HFFc6 (cell line): ENCODE measurements around the gene ENTPD8. TPM values are rescaled to one million over a fixed set of nuclear protein-coding genes. Genes with fewer than 3 reads are reported as not detected.

ENCODE experiments used
- DNase-seq: peaks from one replicate; pipeline ENCODE4 v3.0.0-alpha.2; 2018
- H3K27ac Mint-ChIP-seq: 2 replicates; pipeline ENCODE4 v1.8.0; 2020; ENCODE audit warnings: mild to moderate bottlenecking, mixed read lengths
- H3K27me3 Mint-ChIP-seq: 2 replicates; pipeline ENCODE4 v1.8.0; 2021; ENCODE audit warnings: mild to moderate bottlenecking, moderate library complexity, mixed read lengths; ENCODE audit not compliant: insufficient read depth
- H3K36me3 Mint-ChIP-seq: 2 replicates; pipeline ENCODE4 v1.8.0; 2021; ENCODE audit warnings: low read depth, mixed read lengths
- H3K4me1 Mint-ChIP-seq: 2 replicates; pipeline ENCODE4 v1.8.0; 2020; ENCODE audit warnings: low read depth, mixed read lengths
- H3K4me3 Mint-ChIP-seq: 2 replicates; pipeline ENCODE4 v1.8.0; 2020; ENCODE audit warnings: mild to moderate bottlenecking, moderate library complexity, mixed read lengths
- H3K9me3 Mint-ChIP-seq: 2 replicates; pipeline ENCODE4 v1.8.0; 2020; ENCODE audit warnings: mild to moderate bottlenecking, mixed read lengths
- total RNA-seq, 6 experiments: library from RNA; stranded (reverse); fragmentation: NEBNext Ultra II Directional; extraction: Animal tissue kit (Norgen Biotek cat#: 25700); gene quantifications; 2 replicates in 1 of 6; 3 replicates in 5 of 6; pipeline ENCODE4 v1.2.3, GENCODE V29; 2021
- TF ChIP-seq, protein P1 (sequence below): fragments of 200-600 bp; sonication (generic); IDR thresholded peaks from 2 replicates; pipeline ENCODE4 v1.5.0; 2021; ENCODE audit warnings: antibody characterized with exemption, mild to moderate bottlenecking

The ENTPD8 gene
- total RNA-seq, 6 experiments from 2014 or later: not detected

DNA sequence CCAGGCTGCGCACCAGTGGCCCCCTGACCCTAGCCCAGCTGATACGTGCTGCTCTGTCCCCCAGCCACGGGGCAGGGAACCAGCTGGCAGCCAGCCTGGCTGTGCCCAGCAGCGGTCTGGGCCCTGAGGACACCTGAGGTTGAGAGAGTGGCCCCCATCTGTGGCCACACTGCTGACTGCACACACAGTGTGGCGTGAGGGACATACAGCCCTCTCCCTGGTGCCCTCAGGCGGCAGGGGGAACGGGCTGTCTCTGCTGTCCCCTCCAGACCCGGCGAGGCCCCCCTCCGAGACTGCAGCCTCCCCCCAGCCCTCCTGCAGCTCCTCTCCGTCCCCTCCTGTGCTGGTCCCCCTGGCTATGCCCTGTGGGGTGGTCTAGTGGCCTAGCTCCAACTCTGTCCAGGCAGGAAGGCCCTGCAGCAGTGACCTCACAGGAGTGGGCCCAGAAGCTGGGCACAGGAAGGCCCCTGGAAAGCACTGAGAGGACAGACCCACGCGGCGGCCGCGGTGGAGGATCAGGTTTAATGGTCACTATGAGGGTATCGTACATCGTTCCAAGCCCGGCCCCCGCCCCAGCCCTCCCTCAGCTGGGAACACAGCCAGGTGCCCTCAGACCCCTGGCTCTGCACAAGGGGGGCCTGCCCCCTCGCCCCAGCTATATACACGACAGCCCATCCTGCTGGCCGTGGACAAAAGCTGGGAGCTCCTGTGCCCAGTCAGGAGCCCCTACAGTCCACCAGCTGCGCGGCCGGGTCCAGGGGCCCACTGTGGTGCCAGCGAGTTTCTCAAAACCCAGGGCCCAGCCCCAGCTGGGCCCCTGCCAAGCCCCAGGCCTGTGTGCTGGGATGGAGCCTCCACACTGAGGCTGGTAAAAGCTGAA, 6.8 kb upstream of the ENTPD8 start:
- Mint-ChIP-seq H3K27ac (no peak overlapping the region), H3K4me3 (no peak overlapping the region), H3K9me3 (no peaks in the 10 kb centered on the region), H3K36me3 (no peaks in the 10 kb centered on the region), H3K4me1 (peaks cover 24% of the 10 kb centered on the region), H3K27me3 (no peaks in the 10 kb centered on the region)
- TF ChIP-seq, protein P1, sequence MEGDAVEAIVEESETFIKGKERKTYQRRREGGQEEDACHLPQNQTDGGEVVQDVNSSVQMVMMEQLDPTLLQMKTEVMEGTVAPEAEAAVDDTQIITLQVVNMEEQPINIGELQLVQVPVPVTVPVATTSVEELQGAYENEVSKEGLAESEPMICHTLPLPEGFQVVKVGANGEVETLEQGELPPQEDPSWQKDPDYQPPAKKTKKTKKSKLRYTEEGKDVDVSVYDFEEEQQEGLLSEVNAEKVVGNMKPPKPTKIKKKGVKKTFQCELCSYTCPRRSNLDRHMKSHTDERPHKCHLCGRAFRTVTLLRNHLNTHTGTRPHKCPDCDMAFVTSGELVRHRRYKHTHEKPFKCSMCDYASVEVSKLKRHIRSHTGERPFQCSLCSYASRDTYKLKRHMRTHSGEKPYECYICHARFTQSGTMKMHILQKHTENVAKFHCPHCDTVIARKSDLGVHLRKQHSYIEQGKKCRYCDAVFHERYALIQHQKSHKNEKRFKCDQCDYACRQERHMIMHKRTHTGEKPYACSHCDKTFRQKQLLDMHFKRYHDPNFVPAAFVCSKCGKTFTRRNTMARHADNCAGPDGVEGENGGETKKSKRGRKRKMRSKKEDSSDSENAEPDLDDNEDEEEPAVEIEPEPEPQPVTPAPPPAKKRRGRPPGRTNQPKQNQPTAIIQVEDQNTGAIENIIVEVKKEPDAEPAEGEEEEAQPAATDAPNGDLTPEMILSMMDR: no peak
- DNase-seq: no peak

DNA sequence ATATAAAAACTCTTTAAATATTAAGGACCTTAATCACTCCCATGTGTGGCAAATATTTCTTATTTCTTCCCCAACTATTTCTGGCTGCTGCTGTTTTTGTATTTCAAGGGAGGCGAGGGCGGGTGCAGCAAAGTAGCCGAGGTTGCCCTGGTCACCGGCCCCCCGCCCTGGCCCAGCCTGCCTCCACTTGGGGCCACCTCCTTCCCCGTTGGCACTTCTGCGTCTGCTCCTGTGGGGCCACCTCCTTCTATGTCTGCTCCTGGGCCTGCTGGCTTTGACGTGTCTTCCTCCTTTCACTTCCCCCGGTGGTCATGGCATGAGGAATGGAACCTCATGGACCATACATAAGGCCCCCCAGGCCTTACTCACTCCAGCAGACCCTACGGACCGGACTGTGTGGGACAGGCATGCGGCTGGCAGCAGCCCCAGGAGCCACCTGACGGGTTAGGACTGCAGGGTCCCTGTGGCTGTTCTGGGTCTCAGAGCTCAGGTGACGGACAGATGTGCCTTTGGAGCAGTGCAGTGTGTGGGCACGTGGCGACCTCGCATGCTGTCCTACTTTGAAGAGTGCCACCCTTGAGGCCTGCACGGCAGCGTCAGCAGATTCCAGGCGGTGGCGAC, 5.8 kb upstream of the ENTPD8 start:
- peaks cover 27% of the 10 kb centered on the region for H3K4me1 Mint-ChIP-seq
- H3K27ac Mint-ChIP-seq: no peak overlapping the region
- H3K9me3 Mint-ChIP-seq: no peaks in the 10 kb centered on the region
- H3K4me3 Mint-ChIP-seq: no peak overlapping the region
- no peak for DNase-seq
- peaks cover under 1% of the 10 kb centered on the region; the same call in 1 of the 2 replicates for H3K27me3 Mint-ChIP-seq
- TF ChIP-seq, protein P1: no peak
- H3K36me3 Mint-ChIP-seq: no peaks in the 10 kb centered on the region

DNA sequence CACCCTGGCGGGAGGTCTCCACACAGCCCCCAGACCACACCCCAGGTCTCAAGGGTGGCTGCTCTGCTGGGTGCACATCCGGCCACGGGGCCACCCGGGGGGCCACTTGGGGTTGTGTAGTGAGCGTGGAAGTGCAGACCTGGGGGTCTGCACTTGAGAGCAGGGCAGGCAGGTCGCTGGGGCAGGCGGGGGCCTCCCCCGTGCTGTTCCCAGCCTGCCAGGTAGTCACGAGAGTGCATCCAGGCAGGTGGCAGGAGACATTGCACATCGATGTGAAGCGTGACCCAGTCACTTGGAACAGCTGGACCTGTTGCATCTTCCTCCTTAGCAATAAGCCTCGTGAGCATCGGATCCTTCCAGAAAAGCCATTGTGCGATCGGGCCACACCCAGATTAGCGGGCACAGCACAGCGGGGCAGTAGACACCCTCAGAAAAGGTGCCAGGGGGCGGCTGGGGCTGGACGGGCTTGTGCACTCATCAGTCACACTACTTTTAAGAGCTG, 4.8 kb upstream of the ENTPD8 start:
- no peak for DNase-seq
- Mint-ChIP-seq H3K4me3 (no peak overlapping the region), H3K4me1 (peaks cover 30% of the 10 kb centered on the region)

DNA sequence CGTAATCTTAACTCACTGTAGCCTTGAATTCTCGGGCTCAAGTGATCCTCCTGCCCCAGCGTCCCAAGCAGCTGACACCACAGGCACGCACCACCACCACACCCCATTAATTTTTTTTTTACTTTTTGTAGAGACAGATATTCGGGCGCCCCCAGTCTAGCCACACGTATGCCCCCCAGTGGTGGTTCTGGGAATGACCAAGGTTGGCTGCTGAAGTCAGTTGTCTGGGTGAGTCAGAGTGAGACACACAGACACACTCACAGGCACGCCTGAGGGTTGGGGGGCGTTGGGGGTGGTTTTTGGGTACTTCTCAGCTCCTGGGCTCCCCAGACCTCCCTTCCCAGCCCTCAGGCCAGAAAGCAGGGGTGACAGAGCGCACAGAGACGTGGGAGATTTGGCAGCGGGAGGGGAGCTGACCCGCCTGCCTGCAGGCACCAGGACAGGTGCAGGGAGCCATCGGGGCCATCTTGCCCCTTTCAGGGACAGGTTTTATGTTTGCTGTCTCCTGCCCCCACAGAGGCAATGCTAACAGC, 4.2 kb upstream of the ENTPD8 start:
- TF ChIP-seq, protein P1: peak; percentile 90
- Mint-ChIP-seq H3K4me3 (no peak overlapping the region), H3K4me1 (peaks cover 30% of the 10 kb centered on the region), H3K9me3 (no peaks in the 10 kb centered on the region), H3K36me3 (no peaks in the 10 kb centered on the region), H3K27me3 (peaks cover 2% of the 10 kb centered on the region; the same call in 1 of the 2 replicates), H3K27ac (no peak overlapping the region)
- DNase-seq: peak; percentile 82

More for the DNA sequence above, 4.8 kb upstream of the ENTPD8 start:
- Mint-ChIP-seq H3K9me3 (no peaks in the 10 kb centered on the region), H3K36me3 (no peaks in the 10 kb centered on the region), H3K27ac (no peak overlapping the region), H3K27me3 (peaks cover 2% of the 10 kb centered on the region; the same call in 1 of the 2 replicates)
- TF ChIP-seq, protein P1: no peak

DNA sequence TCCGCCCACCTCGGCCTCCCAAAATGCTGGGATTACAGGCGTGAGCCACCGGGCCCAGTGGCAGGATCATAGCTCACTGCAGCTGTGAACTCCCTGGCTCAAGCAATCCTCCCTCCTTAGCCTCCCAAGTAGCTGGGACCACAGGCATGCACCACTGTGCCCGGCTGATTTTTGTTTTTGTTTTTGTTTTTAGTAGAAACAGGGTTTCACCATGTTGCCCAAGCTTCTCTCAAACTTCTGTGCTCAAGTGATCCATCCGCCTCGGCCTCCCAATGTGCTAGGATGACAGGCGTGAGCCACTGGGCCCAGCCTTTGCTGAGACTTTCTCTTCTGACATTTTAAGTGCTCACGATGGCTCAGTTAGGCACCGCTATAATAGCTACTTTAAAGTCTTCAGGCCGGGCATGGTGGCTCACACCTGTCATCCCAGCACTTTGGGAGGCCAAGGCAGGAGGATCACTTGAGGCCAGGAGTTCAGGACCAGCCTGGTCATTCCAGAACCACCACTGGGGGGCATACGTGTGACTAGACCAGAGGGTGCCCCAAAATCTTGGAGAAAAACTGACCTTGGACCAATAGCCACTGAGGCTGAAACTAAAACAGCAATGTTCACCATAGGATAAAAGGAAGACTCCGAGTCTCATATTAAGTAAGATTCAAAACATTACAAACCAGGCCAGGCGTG, 3.1 kb upstream of the ENTPD8 start:
- Mint-ChIP-seq H3K27ac (no peak overlapping the region), H3K4me1 (peaks cover 30% of the 10 kb centered on the region), H3K27me3 (peaks cover 2% of the 10 kb centered on the region; the same call in 1 of the 2 replicates), H3K9me3 (no peaks in the 10 kb centered on the region), H3K36me3 (no peaks in the 10 kb centered on the region), H3K4me3 (no peak overlapping the region)
- TF ChIP-seq, protein P1: peak; percentile 32; the same call in 1 of the 2 replicates
- DNase-seq: no peak
